ENCODE measurements around the gene PLEKHH1.
A peak's percentile ranks its signal among the peaks of the same experiment; 100 is the strongest.

PLEKHH1 gene

GRCh38 chr14:67562776-67563150 lies 29.7 kb downstream of the PLEKHH1 start:
- peaks cover 4% of the 10 kb centered on the region for H3K27me3 Mint-ChIP-seq (ENCODE audit: low read depth, poor library complexity)
- no peaks in the 10 kb centered on the region for H3K9me3 Mint-ChIP-seq
- no peak for DNase-seq
- peaks cover 42% of the 10 kb centered on the region for H3K36me3 Mint-ChIP-seq (ENCODE audit: low read depth)
- H3K4me3 Mint-ChIP-seq, result no peak overlapping the region
- no peak for TF ChIP-seq CTCF (IDR thresholded peaks at IDR 0.05)
- H3K4me1 Mint-ChIP-seq, result peaks cover 13% of the 10 kb centered on the region
- H3K27ac Mint-ChIP-seq, result no peak overlapping the region

DNA sequence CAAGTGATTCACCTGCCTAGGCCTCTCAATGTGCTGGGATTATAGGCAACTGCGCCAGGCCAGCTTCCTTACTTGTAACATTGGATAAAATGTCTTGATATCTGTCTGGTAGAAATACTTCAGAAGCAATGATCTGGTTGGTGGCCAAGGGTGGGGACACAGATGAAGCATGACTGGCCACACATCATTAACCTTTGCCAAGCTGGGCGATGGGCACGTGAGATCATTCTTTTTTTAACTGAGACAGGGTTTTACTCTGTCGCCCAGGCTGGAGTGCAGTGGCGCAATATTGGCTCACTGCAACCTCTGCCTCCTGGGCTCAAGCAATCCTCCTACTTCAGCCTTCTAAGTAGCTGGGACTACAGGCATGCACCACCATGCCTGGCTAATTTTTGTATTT lies 31.1 kb downstream of the PLEKHH1 start:
- Mint-ChIP-seq H3K9me3 (no peaks in the 10 kb centered on the region), H3K27ac (no peak overlapping the region), H3K36me3 (ENCODE audit: low read depth) (peaks cover 38% of the 10 kb centered on the region), H3K4me1 (peaks cover 21% of the 10 kb centered on the region), H3K27me3 (ENCODE audit: low read depth, poor library complexity) (peaks cover 4% of the 10 kb centered on the region), H3K4me3 (no peak overlapping the region)
- no peak for DNase-seq
- TF ChIP-seq CTCF (IDR thresholded peaks at IDR 0.05), result no peak

- no peak for TF ChIP-seq CTCF (IDR thresholded peaks at IDR 0.05)
These were observed 33.8 kb downstream of the PLEKHH1 start for GRCh38 chr14:67566908-67567307.

DNA sequence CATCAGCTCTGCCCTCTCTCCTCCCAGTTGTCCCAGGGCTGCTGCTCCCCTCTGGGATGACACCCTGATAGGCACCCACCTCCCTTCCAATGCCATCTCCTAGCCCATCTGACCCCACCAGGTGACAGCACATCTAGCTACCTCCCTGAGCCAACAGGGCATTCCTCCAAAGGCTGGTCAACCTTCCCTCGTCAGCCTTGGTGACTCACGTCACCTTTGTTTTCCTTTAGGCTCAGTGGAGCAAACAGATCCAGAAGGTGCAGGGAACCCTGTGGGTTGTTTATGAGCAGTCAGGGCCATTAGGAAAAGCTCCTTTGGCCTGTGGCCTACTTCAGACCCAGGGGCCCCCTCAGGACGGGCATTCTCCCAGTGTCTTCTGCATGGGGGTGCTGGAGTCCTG lies 34.6 kb downstream of the PLEKHH1 start:
- Mint-ChIP-seq H3K27ac (no peak overlapping the region), H3K36me3 (ENCODE audit: low read depth) (peaks cover 27% of the 10 kb centered on the region), H3K27me3 (ENCODE audit: low read depth, poor library complexity) (peaks cover 4% of the 10 kb centered on the region), H3K4me1 (peaks cover 42% of the 10 kb centered on the region), H3K4me3 (no peak overlapping the region), H3K9me3 (no peaks in the 10 kb centered on the region)
- no peak for DNase-seq
- TF ChIP-seq CTCF (IDR thresholded peaks at IDR 0.05), result no peak

More at GRCh38 chr14:67566908-67567307, 33.8 kb downstream of the PLEKHH1 start:
- Mint-ChIP-seq H3K4me3 (no peak overlapping the region), H3K9me3 (no peaks in the 10 kb centered on the region), H3K27ac (peak overlapping the region; percentile 24), H3K4me1 (peaks cover 42% of the 10 kb centered on the region), H3K27me3 (ENCODE audit: low read depth, poor library complexity) (peaks cover 4% of the 10 kb centered on the region), H3K36me3 (ENCODE audit: low read depth) (peaks cover 30% of the 10 kb centered on the region)
- no peak for DNase-seq

GRCh38 chr14:67569011-67569650 lies 36.0 kb downstream of the PLEKHH1 start:
- Mint-ChIP-seq H3K9me3 (no peaks in the 10 kb centered on the region), H3K27me3 (ENCODE audit: low read depth, poor library complexity) (peaks cover 4% of the 10 kb centered on the region), H3K4me3 (no peak overlapping the region), H3K36me3 (ENCODE audit: low read depth) (peaks cover 25% of the 10 kb centered on the region), H3K4me1 (peaks cover 42% of the 10 kb centered on the region), H3K27ac (peak overlapping the region; percentile 92)
- peak; percentile 68 for DNase-seq
- no peak for TF ChIP-seq CTCF (IDR thresholded peaks at IDR 0.05)

- H3K27ac Mint-ChIP-seq, result peak overlapping the region; percentile 92
- H3K36me3 Mint-ChIP-seq (ENCODE audit: low read depth), result peaks cover 25% of the 10 kb centered on the region
- peaks cover 42% of the 10 kb centered on the region for H3K4me1 Mint-ChIP-seq
- H3K4me3 Mint-ChIP-seq, result no peak overlapping the region
- H3K9me3 Mint-ChIP-seq, result no peaks in the 10 kb centered on the region
- peaks cover 4% of the 10 kb centered on the region for H3K27me3 Mint-ChIP-seq (ENCODE audit: low read depth, poor library complexity)
- no peak for DNase-seq
- TF ChIP-seq CTCF (IDR thresholded peaks at IDR 0.05), result no peak
These were observed 36.7 kb downstream of the PLEKHH1 start for GRCh38 chr14:67569651-67570290.

All from nephron progenitor cell (in vitro differentiated cells).